Measurements from ENCODE around the gene KIF5C.

Gene KIF5C

DNA sequence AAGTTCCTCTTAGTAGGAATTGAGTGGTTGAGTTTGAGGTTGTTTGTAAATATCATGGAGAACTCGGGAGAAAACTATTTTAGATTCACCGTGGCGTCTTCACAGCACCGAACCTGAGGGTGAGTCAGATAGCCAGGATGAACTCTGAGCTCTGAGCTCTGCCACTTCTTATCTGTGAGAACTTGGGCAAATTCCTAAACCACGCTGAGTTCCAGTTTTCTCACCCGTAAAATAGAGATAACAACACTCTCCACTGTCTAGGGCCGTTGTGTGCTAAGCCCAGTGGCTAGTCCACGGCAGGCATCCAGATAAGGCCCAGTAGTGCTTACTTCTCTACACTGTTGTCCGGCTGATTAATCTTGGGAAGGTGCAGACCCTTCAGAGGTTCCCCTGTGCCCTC lies 7.0 kb downstream of the KIF5C start:
- Histone ChIP-seq H3K4me1 (ENCODE audit: insufficient read depth, low read length) (no peaks in the 10 kb centered on the region), H3K79me2 (ENCODE audit: insufficient read depth, low read length) (no peaks in the 10 kb centered on the region), H3K4me3 (ENCODE audit: low read depth in 1 of 2, low read length in 2 of 2) (no peak overlapping the region), H3K4me2 (ENCODE audit: insufficient read depth, low read length) (no peak overlapping the region), H2AFZ (ENCODE audit: low read depth, low read length) (no peak overlapping the region), H3K36me3 (ENCODE audit: insufficient read depth, low read length) (no peaks in the 10 kb centered on the region), H3K9me3 (ENCODE audit: insufficient read depth, low read length, severe bottlenecking) (peaks cover 2% of the 10 kb centered on the region), H3K9ac (ENCODE audit: low read depth, low read length) (no peak overlapping the region), H3K27ac (ENCODE audit: low read length) (no peak overlapping the region), H3K27me3 (ENCODE audit: insufficient read depth, low read length, poor library complexity) (no peaks in the 10 kb centered on the region), H4K20me1 (ENCODE audit: insufficient read depth, low read length) (no peaks in the 10 kb centered on the region)
- TF ChIP-seq EZH2 (IDR thresholded peaks at IDR 0.05; ENCODE audit: borderline replicate concordance, low read depth, low read length, severe bottlenecking), result no peak
- TF ChIP-seq, protein P1, sequence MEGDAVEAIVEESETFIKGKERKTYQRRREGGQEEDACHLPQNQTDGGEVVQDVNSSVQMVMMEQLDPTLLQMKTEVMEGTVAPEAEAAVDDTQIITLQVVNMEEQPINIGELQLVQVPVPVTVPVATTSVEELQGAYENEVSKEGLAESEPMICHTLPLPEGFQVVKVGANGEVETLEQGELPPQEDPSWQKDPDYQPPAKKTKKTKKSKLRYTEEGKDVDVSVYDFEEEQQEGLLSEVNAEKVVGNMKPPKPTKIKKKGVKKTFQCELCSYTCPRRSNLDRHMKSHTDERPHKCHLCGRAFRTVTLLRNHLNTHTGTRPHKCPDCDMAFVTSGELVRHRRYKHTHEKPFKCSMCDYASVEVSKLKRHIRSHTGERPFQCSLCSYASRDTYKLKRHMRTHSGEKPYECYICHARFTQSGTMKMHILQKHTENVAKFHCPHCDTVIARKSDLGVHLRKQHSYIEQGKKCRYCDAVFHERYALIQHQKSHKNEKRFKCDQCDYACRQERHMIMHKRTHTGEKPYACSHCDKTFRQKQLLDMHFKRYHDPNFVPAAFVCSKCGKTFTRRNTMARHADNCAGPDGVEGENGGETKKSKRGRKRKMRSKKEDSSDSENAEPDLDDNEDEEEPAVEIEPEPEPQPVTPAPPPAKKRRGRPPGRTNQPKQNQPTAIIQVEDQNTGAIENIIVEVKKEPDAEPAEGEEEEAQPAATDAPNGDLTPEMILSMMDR (IDR thresholded peaks at IDR 0.05; ENCODE audit: borderline replicate concordance, extremely low read depth, low read length, poor library complexity, severe bottlenecking), result no peak
- ATAC-seq (ENCODE audit: insufficient read depth, low read depth) (no peak), DNase-seq (no peak)

DNA sequence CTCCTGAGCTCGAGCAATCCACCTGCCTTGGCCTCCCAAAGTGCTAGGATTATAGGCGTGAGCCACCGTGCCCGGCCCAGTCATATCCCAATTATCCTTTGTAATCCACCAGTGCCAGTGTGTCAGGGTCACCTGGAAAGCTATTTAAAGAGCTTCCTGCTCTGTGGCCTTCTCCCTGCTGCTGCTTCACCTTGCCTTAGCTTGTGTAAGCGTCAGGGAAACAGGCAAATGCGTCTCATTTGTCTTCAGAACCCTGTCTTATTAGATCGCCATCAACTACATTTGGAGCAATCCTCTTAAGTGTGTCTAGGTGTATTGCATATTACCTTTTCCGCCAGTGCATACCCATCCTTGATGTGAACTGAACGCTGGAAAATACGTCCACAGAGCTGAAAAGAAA lies 10.2 kb downstream of the KIF5C start:
- TF ChIP-seq, protein P1 (IDR thresholded peaks at IDR 0.05; ENCODE audit: borderline replicate concordance, extremely low read depth, low read length, poor library complexity, severe bottlenecking), result no peak
- no peak for TF ChIP-seq EZH2 (IDR thresholded peaks at IDR 0.05; ENCODE audit: borderline replicate concordance, low read depth, low read length, severe bottlenecking)
- no peaks in the 10 kb centered on the region for H3K27me3 ChIP-seq (ENCODE audit: insufficient read depth, low read length, poor library complexity)
- peaks cover 2% of the 10 kb centered on the region for H3K9me3 ChIP-seq (ENCODE audit: insufficient read depth, low read length, severe bottlenecking)
- ATAC-seq (ENCODE audit: insufficient read depth, low read depth) (no peak), DNase-seq (no peak)
- no peak overlapping the region for H2AFZ ChIP-seq (ENCODE audit: low read depth, low read length)
- H3K27ac ChIP-seq (ENCODE audit: low read length), result no peak overlapping the region
- H3K4me3 ChIP-seq (ENCODE audit: low read depth in 1 of 2, low read length in 2 of 2), result no peak overlapping the region
- H3K4me2 ChIP-seq (ENCODE audit: insufficient read depth, low read length), result no peak overlapping the region
- H4K20me1 ChIP-seq (ENCODE audit: insufficient read depth, low read length), result no peaks in the 10 kb centered on the region
- H3K79me2 ChIP-seq (ENCODE audit: insufficient read depth, low read length), result no peaks in the 10 kb centered on the region
- no peak overlapping the region for H3K9ac ChIP-seq (ENCODE audit: low read depth, low read length)
- no peaks in the 10 kb centered on the region for H3K36me3 ChIP-seq (ENCODE audit: insufficient read depth, low read length)
- no peaks in the 10 kb centered on the region for H3K4me1 ChIP-seq (ENCODE audit: insufficient read depth, low read length)

DNA sequence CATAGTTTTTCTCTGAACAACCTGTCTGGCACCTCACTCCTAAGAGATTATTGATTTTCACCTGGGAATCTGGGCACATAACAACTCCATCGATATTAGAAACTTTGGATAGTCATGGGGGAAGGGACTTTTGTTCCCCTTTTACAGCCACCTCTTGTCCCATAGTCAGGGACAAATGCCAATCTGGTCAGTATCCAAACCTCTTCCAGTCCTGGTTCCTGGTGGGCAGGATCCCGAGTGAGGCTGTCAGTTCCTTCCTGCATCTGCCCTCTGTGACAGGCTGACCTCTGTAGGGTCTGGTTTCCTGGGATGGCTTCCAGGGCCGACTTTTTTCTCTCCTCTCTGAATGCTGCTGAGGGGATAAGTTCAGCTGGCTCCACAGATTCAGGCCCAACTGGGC lies 11.0 kb downstream of the KIF5C start:
- Histone ChIP-seq H2AFZ (ENCODE audit: low read depth, low read length) (no peak overlapping the region), H3K9me3 (ENCODE audit: insufficient read depth, low read length, severe bottlenecking) (no peaks in the 10 kb centered on the region), H3K36me3 (ENCODE audit: insufficient read depth, low read length) (no peaks in the 10 kb centered on the region), H3K27ac (ENCODE audit: low read length) (no peak overlapping the region), H3K9ac (ENCODE audit: low read depth, low read length) (no peak overlapping the region), H3K4me2 (ENCODE audit: insufficient read depth, low read length) (no peak overlapping the region), H3K4me1 (ENCODE audit: insufficient read depth, low read length) (no peaks in the 10 kb centered on the region), H3K4me3 (ENCODE audit: low read depth in 1 of 2, low read length in 2 of 2) (no peak overlapping the region), H3K27me3 (ENCODE audit: insufficient read depth, low read length, poor library complexity) (no peaks in the 10 kb centered on the region), H3K79me2 (ENCODE audit: insufficient read depth, low read length) (no peaks in the 10 kb centered on the region), H4K20me1 (ENCODE audit: insufficient read depth, low read length) (no peaks in the 10 kb centered on the region)
- no peak for ATAC-seq (ENCODE audit: insufficient read depth, low read depth)
- DNase-seq, result no peak
- TF ChIP-seq, protein P1 (IDR thresholded peaks at IDR 0.05; ENCODE audit: borderline replicate concordance, extremely low read depth, low read length, poor library complexity, severe bottlenecking), result no peak
- no peak for TF ChIP-seq EZH2 (IDR thresholded peaks at IDR 0.05; ENCODE audit: borderline replicate concordance, low read depth, low read length, severe bottlenecking)
